H1 (cell line): ENCODE data around the gene SNRPD3.

Experiments used
- CTCF ChIP-seq, 3 experiments: IDR thresholded peaks; 1 replicate in 2 of 3; 2 replicates in 1 of 3; pipeline versions ENCODE4 v1.5.1 to v1.6.1; 2011; ENCODE audit warnings: low read length in 3 of 3, mild to moderate bottlenecking in 3 of 3, inconsistent platforms in 2 of 3, low read depth in 1 of 3, moderate library complexity in 1 of 3; ENCODE audit not compliant: insufficient read depth in 1 of 3; ENCODE audit errors: control extremely low read depth in 1 of 3
- EGR1 ChIP-seq: IDR thresholded peaks from 2 replicates; pipeline ENCODE4 v1.6.1; 2011; ENCODE audit warnings: low read depth, low read length, borderline replicate concordance
- POLR2A ChIP-seq, 2 experiments: IDR thresholded peaks; 1 replicate in 1 of 2; 2 replicates in 1 of 2; pipeline ENCODE4 v1.6.1; 2011; ENCODE audit warnings: low read depth in 2 of 2, low read length in 2 of 2, mild to moderate bottlenecking in 2 of 2; ENCODE audit errors: control extremely low read depth in 1 of 2
- POLR2AphosphoS5 ChIP-seq: IDR thresholded peaks from 2 replicates; pipeline ENCODE4 v1.6.1; 2011; ENCODE audit warnings: low read depth, low read length
- RFX5 ChIP-seq: IDR thresholded peaks from 2 replicates; pipeline ENCODE4 v1.6.1; 2011; ENCODE audit warnings: low read depth, low read length, improper control_type of control experiment, borderline replicate concordance
- YY1 ChIP-seq: IDR thresholded peaks from 2 replicates; pipeline ENCODE4 v1.6.1; 2011; ENCODE audit warnings: low read depth, mild to moderate bottlenecking, low read length

DNA sequence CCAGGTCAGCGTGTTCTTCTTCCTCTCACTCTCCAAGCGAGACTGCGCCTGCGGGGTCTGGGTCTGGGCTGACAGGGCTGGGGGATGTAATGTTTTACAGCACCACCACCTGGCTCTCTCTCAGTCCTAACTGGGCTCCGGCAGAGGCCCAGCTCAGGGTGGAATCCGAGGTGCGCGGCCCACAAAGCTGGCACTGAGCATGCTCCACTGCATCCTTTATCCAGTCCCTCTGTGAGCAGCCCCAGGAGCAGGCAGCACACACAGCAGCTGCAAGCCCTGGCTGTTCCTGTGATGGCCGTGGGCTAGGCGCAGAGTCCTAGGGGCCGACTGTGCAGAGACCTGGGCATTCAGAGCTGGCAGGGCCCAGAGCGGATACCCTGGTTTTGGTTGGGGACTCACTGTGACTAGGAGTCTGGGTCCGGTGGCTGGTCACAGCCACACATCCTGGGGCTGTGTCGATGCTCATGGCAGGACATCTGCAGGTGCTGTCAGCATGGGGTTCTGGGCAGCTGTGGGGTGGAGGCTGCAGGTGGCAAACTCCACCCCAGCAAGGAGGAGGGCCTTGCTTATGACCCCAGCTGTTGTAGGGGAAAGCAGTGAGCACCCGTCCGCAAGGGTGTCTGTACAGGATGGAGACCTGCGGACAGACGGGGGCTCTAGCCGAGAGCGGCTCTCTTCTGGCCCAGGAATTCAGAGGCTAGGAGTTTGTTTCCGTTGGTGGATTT lies 33.1 kb downstream of the SNRPD3 start:
- TF ChIP-seq CTCF (IDR thresholded peaks at IDR 0.05; ENCODE audit: control extremely low read depth in 1 of 3, insufficient read depth in 1 of 3, low read depth in 1 of 3, low read length in 3 of 3) (no peak), EGR1 (no peak), RFX5 (no peak), POLR2A (IDR thresholded peaks at IDR 0.05; ENCODE audit: control extremely low read depth in 1 of 2, low read depth in 2 of 2, low read length in 2 of 2) (no peak), POLR2AphosphoS5 (no peak), YY1 (no peak)
